Neutrophil (primary cell): ENCODE data around the gene MAMDC2.

Experiments
- H3K27ac ChIP-seq: fragments of 200-600 bp; sonication (generic); 2 replicates; pipeline ENCODE4 v1.5.1; 2016; ENCODE audit warnings: mild to moderate bottlenecking, moderate library complexity
- H3K27me3 ChIP-seq: fragments of 200-600 bp; sonication (generic); 2 replicates; pipeline ENCODE4 v1.6.0; 2016; ENCODE audit warnings: mild to moderate bottlenecking
- H3K36me3 ChIP-seq: fragments of 200-600 bp; sonication (generic); 2 replicates; pipeline ENCODE4 v1.5.1; 2017
- H3K4me1 ChIP-seq, 2 experiments: fragments of 200-600 bp in 1 of 2; sonication (generic) in 1 of 2; 1 replicate in 1 of 2; 2 replicates in 1 of 2; pipeline versions ENCODE4 v1.5.1 to v1.6.1; 2013 to 2016; ENCODE audit warnings: low read depth in 1 of 2, low read length in 1 of 2, mild to moderate bottlenecking in 1 of 2, moderate library complexity in 1 of 2; ENCODE audit not compliant: control insufficient read depth in 1 of 2, insufficient read depth in 1 of 2
- H3K4me3 ChIP-seq, 2 experiments: fragments of 200-600 bp in 1 of 2; sonication (generic) in 1 of 2; 1 replicate in 1 of 2; 2 replicates in 1 of 2; pipeline ENCODE4 v1.5.1; 2013 to 2016; ENCODE audit warnings: low read depth in 1 of 2, low read length in 1 of 2, mild to moderate bottlenecking in 1 of 2, moderate library complexity in 1 of 2
- H3K9me3 ChIP-seq: fragments of 200-600 bp; sonication (generic); 2 replicates; pipeline ENCODE4 v1.5.1; 2016
- CTCF ChIP-seq: fragments of 200-600 bp; sonication (generic); IDR thresholded peaks from 2 replicates; pipeline ENCODE4 v1.5.1; 2016; ENCODE audit warnings: antibody characterized with exemption

Gene MAMDC2

GRCh38 chr9:70043689-70044489 is at the start of gene MAMDC2:
Gene MAMDC2, plus strand, starts transcription at chr9:70043848. Its CDS starts 350 bp downstream, at chr9:70044198.
- Histone ChIP-seq H3K9me3 (no peaks in the 10 kb centered on the region), H3K4me1 (peaks cover 0 to 8% of the 10 kb centered on the region in 2 experiments), H3K36me3 (no peaks in the 10 kb centered on the region), H3K4me3 (no peak within 1 kb of the TSS), H3K27ac (no peak within 1 kb of the TSS), H3K27me3 (peaks cover 61% of the 10 kb centered on the region)
- no peak for TF ChIP-seq CTCF

GRCh38 chr9:69995846-69996245 is 47.8 kb upstream of the MAMDC2 start:
- Histone ChIP-seq H3K4me1 (no peaks in the 10 kb centered on the region), H3K36me3 (no peaks in the 10 kb centered on the region), H3K27me3 (no peaks in the 10 kb centered on the region), H3K4me3 (no peak overlapping the region), H3K9me3 (no peaks in the 10 kb centered on the region), H3K27ac (no peak overlapping the region)
- TF ChIP-seq CTCF: no peak

GRCh38 chr9:69996967-69997366 is 46.7 kb upstream of the MAMDC2 start:
- Histone ChIP-seq H3K36me3 (no peaks in the 10 kb centered on the region), H3K4me3 (no peak overlapping the region), H3K9me3 (no peaks in the 10 kb centered on the region), H3K4me1 (no peaks in the 10 kb centered on the region), H3K27me3 (no peaks in the 10 kb centered on the region), H3K27ac (no peak overlapping the region)
- TF ChIP-seq CTCF: no peak

GRCh38 chr9:69997524-69997923 is 46.1 kb upstream of the MAMDC2 start:
- H3K4me1 ChIP-seq: no peaks in the 10 kb centered on the region
- TF ChIP-seq CTCF: no peak
- H3K4me3 ChIP-seq: no peak overlapping the region
- H3K9me3 ChIP-seq: no peaks in the 10 kb centered on the region
- no peaks in the 10 kb centered on the region for H3K27me3 ChIP-seq
- H3K27ac ChIP-seq: no peak overlapping the region
- H3K36me3 ChIP-seq: no peaks in the 10 kb centered on the region

GRCh38 chr9:69999315-69999714 is 44.3 kb upstream of the MAMDC2 start:
- no peak overlapping the region for H3K4me3 ChIP-seq
- H3K4me1 ChIP-seq: no peaks in the 10 kb centered on the region
- no peaks in the 10 kb centered on the region for H3K36me3 ChIP-seq
- no peak for TF ChIP-seq CTCF
- no peaks in the 10 kb centered on the region for H3K9me3 ChIP-seq
- H3K27me3 ChIP-seq: no peaks in the 10 kb centered on the region
- H3K27ac ChIP-seq: no peak overlapping the region
